ENCODE measurements around the gene TMEM221. TPM values are rescaled to one million over a fixed set of nuclear protein-coding genes. Genes with fewer than 3 reads are reported as not detected.

The TMEM221 gene
- total and polyA plus RNA-seq, 9 of the 15 experiments (the other 6 are each of a cell fraction or from before 2014, with no cell fraction given): 0.06 to 0.35 TPM; not detected in 7

DNA sequence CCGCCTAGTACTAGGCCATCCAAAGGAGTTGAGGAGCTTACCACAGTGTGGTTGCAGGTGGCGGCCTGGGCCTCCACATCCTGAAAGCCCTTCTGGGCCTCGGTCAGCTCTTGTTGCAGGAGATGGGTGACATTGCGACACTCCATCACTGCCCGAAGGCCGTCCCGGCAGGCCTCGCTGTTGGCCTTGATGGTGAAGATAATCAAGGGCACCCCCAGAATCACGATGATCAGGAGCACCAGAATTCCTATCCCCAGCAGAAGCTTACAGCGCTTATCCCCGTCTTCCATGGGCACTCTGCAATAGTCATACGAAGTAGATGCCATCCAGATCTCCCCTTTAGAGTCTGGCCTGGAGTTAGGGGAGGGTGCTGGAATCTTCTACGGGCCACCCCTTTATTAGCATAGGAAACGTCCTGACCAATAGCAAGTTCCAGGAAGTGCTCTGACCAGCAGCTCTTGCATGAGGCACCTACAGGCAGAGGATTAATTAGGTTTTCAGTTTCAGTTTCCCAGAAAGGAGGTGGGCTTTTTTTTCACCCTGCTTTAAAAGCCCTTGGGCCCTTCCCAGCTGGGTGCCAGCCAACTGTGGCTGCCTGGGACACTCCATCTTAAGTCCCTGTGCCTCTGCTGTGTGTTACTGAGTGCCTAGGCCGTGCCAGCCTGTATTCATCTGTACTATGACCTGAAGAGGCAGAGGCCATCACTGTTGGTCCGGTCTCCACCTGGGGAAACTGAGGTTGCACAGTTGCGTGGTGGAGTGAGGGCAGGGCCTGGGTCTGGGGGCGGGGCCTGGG is 43.0 kb downstream of the TMEM221 start, which contains the start of gene BST2 (continued):
- TF ChIP-seq, protein P1, sequence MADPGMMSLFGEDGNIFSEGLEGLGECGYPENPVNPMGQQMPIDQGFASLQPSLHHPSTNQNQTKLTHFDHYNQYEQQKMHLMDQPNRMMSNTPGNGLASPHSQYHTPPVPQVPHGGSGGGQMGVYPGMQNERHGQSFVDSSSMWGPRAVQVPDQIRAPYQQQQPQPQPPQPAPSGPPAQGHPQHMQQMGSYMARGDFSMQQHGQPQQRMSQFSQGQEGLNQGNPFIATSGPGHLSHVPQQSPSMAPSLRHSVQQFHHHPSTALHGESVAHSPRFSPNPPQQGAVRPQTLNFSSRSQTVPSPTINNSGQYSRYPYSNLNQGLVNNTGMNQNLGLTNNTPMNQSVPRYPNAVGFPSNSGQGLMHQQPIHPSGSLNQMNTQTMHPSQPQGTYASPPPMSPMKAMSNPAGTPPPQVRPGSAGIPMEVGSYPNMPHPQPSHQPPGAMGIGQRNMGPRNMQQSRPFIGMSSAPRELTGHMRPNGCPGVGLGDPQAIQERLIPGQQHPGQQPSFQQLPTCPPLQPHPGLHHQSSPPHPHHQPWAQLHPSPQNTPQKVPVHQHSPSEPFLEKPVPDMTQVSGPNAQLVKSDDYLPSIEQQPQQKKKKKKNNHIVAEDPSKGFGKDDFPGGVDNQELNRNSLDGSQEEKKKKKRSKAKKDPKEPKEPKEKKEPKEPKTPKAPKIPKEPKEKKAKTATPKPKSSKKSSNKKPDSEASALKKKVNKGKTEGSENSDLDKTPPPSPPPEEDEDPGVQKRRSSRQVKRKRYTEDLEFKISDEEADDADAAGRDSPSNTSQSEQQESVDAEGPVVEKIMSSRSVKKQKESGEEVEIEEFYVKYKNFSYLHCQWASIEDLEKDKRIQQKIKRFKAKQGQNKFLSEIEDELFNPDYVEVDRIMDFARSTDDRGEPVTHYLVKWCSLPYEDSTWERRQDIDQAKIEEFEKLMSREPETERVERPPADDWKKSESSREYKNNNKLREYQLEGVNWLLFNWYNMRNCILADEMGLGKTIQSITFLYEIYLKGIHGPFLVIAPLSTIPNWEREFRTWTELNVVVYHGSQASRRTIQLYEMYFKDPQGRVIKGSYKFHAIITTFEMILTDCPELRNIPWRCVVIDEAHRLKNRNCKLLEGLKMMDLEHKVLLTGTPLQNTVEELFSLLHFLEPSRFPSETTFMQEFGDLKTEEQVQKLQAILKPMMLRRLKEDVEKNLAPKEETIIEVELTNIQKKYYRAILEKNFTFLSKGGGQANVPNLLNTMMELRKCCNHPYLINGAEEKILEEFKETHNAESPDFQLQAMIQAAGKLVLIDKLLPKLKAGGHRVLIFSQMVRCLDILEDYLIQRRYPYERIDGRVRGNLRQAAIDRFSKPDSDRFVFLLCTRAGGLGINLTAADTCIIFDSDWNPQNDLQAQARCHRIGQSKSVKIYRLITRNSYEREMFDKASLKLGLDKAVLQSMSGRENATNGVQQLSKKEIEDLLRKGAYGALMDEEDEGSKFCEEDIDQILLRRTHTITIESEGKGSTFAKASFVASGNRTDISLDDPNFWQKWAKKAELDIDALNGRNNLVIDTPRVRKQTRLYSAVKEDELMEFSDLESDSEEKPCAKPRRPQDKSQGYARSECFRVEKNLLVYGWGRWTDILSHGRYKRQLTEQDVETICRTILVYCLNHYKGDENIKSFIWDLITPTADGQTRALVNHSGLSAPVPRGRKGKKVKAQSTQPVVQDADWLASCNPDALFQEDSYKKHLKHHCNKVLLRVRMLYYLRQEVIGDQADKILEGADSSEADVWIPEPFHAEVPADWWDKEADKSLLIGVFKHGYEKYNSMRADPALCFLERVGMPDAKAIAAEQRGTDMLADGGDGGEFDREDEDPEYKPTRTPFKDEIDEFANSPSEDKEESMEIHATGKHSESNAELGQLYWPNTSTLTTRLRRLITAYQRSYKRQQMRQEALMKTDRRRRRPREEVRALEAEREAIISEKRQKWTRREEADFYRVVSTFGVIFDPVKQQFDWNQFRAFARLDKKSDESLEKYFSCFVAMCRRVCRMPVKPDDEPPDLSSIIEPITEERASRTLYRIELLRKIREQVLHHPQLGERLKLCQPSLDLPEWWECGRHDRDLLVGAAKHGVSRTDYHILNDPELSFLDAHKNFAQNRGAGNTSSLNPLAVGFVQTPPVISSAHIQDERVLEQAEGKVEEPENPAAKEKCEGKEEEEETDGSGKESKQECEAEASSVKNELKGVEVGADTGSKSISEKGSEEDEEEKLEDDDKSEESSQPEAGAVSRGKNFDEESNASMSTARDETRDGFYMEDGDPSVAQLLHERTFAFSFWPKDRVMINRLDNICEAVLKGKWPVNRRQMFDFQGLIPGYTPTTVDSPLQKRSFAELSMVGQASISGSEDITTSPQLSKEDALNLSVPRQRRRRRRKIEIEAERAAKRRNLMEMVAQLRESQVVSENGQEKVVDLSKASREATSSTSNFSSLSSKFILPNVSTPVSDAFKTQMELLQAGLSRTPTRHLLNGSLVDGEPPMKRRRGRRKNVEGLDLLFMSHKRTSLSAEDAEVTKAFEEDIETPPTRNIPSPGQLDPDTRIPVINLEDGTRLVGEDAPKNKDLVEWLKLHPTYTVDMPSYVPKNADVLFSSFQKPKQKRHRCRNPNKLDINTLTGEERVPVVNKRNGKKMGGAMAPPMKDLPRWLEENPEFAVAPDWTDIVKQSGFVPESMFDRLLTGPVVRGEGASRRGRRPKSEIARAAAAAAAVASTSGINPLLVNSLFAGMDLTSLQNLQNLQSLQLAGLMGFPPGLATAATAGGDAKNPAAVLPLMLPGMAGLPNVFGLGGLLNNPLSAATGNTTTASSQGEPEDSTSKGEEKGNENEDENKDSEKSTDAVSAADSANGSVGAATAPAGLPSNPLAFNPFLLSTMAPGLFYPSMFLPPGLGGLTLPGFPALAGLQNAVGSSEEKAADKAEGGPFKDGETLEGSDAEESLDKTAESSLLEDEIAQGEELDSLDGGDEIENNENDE (IDR thresholded peaks at IDR 0.05; ENCODE audit: low read depth, low read length): no peak
- TF ChIP-seq RAD51 (IDR thresholded peaks at IDR 0.05; ENCODE audit: borderline replicate concordance, low read depth) (no peak), CHD2 (IDR thresholded peaks at IDR 0.05; ENCODE audit: low read depth, low read length) (no peak), SAFB2 (IDR thresholded peaks at IDR 0.05; ENCODE audit: borderline replicate concordance, low read depth, low read length, severe bottlenecking) (no peak), STAT5B (CRISPR knock-in tag; IDR thresholded peaks at IDR 0.05) (no peak), SMARCA4 (IDR thresholded peaks at IDR 0.05) (peak; percentile 52; the same call in 1 of the 2 replicates), ZNF584 (CRISPR knock-in tag; IDR thresholded peaks at IDR 0.05; ENCODE audit: low read depth) (no peak), BDP1 (IDR thresholded peaks at IDR 0.05; ENCODE audit: insufficient read depth, insufficient read length) (no peak), HDGF (IDR thresholded peaks at IDR 0.05) (no peak)
- TF ChIP-seq, protein P2, sequence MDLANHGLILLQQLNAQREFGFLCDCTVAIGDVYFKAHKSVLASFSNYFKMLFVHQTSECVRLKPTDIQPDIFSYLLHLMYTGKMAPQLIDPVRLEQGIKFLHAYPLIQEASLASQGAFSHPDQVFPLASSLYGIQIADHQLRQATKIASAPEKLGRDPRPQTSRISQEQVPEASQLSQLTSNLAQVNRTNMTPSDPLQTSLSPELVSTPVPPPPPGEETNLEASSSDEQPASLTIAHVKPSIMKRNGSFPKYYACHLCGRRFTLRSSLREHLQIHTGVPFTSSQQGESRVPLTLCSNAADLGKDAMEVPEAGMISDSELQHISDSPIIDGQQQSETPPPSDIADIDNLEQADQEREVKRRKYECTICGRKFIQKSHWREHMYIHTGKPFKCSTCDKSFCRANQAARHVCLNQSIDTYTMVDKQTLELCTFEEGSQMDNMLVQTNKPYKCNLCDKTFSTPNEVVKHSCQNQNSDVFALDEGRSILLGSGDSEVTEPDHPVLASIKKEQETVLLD (IDR thresholded peaks at IDR 0.05): no peak
- TF ChIP-seq, protein P3, sequence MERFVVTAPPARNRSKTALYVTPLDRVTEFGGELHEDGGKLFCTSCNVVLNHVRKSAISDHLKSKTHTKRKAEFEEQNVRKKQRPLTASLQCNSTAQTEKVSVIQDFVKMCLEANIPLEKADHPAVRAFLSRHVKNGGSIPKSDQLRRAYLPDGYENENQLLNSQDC (CRISPR knock-in tag; IDR thresholded peaks at IDR 0.05): no peak
- TF ChIP-seq, protein P4, sequence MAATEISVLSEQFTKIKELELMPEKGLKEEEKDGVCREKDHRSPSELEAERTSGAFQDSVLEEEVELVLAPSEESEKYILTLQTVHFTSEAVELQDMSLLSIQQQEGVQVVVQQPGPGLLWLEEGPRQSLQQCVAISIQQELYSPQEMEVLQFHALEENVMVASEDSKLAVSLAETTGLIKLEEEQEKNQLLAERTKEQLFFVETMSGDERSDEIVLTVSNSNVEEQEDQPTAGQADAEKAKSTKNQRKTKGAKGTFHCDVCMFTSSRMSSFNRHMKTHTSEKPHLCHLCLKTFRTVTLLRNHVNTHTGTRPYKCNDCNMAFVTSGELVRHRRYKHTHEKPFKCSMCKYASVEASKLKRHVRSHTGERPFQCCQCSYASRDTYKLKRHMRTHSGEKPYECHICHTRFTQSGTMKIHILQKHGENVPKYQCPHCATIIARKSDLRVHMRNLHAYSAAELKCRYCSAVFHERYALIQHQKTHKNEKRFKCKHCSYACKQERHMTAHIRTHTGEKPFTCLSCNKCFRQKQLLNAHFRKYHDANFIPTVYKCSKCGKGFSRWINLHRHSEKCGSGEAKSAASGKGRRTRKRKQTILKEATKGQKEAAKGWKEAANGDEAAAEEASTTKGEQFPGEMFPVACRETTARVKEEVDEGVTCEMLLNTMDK (IDR thresholded peaks at IDR 0.05; ENCODE audit: borderline replicate concordance, insufficient read depth, low read depth, low read length, poor library complexity, severe bottlenecking): no peak

Measured in K562 (cell line).